GM23248 (cell line): Measurements from ENCODE around the gene CCT5.

Experiments used
- EZH2 ChIP-seq: fragments of 200-600 bp; sonication (generic); IDR thresholded peaks from 2 replicates; pipeline ENCODE4 v1.6.1; 2018; ENCODE audit warnings: antibody characterized with exemption, mild to moderate bottlenecking; ENCODE audit not compliant: insufficient read depth, poor library complexity, severe bottlenecking
- EZH2phosphoT487 ChIP-seq: fragments of 200-600 bp; sonication (generic); IDR thresholded peaks from 2 replicates; pipeline ENCODE4 v1.6.1; 2018; ENCODE audit warnings: antibody characterized with exemption, moderate library complexity, mild to moderate bottlenecking, low read depth; ENCODE audit not compliant: insufficient read depth

GRCh38 chr5:10227379-10227778 lies 22.7 kb upstream of the CCT5 start:
- no peak for TF ChIP-seq EZH2
- TF ChIP-seq EZH2phosphoT487: no peak
